ENCODE measurements around the gene ALKBH3. TPM values are rescaled to one million over a fixed set of nuclear protein-coding genes. Genes with fewer than 3 reads are reported as not detected.

Gene ALKBH3
- total and polyA plus RNA-seq, 10 of the 15 experiments (the other 5 are each of a cell fraction or from before 2014, with no cell fraction given), result 22.1 to 50.8 (median 38.5) TPM

DNA sequence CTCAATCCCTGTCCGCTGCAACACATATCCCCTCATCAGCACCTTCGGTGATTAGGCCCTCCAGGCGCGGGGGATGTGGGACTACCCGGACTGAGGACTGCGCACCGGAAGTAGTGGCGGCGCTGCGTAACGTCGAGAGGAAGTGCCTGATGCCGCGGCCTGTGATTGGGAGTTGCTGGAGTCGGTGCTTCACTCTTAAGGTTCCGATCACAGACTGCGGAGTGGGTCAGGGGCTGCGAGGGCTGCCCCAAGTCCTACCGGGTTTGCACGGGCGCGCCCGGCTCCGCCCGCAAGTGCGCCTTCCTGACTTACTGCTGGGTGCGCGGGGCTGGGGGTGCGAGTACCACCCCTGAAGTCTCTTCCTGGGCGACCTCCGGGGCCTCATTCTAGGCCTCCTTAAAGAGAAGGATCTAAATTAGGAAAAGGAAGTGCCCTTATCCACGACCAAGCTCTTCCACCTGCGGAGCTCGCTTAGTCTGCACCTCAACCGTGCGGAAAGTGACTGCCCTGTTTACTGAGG, at the start of gene ALKBH3 (continued):
- TF ChIP-seq DPF2 (IDR thresholded peaks at IDR 0.05) (no peak; the same call in 1 of the 2 replicates), TAF1 (IDR thresholded peaks at IDR 0.05; ENCODE audit: borderline replicate concordance, low read depth, low read length) (peak; percentile 77; the same call in 1 of the 2 replicates), RFX5 (IDR thresholded peaks at IDR 0.05; ENCODE audit: low read depth, low read length) (no peak), CEBPB (IDR thresholded peaks at IDR 0.05; ENCODE audit: borderline replicate concordance in 1 of 2, low read depth in 2 of 2, low read length in 2 of 2) (no peak), FOXK2 (IDR thresholded peaks at IDR 0.05) (peak; percentile 70), ASH2L (IDR thresholded peaks at IDR 0.05; ENCODE audit: borderline replicate concordance, low read depth) (no peak), SMAD5 (IDR thresholded peaks at IDR 0.05; ENCODE audit: low read depth) (no peak), HDGF (IDR thresholded peaks at IDR 0.05) (peak; percentile 81; the same call in 1 of the 2 replicates), JUNB (IDR thresholded peaks at IDR 0.05) (no peak), HDAC2 (IDR thresholded peaks at IDR 0.05) (no peak; the same call in 1 of the 2 replicates), CBX3 (IDR thresholded peaks at IDR 0.05; ENCODE audit: borderline replicate concordance, low read depth) (no peak), GATAD2B (conservative IDR thresholded peaks at IDR 0.05; ENCODE audit: low read depth) (peak; percentile 56; the same call in 1 of the 2 replicates), BRCA1 (IDR thresholded peaks at IDR 0.05; ENCODE audit: low read depth, low read length) (no peak)
- TF ChIP-seq, protein P1, sequence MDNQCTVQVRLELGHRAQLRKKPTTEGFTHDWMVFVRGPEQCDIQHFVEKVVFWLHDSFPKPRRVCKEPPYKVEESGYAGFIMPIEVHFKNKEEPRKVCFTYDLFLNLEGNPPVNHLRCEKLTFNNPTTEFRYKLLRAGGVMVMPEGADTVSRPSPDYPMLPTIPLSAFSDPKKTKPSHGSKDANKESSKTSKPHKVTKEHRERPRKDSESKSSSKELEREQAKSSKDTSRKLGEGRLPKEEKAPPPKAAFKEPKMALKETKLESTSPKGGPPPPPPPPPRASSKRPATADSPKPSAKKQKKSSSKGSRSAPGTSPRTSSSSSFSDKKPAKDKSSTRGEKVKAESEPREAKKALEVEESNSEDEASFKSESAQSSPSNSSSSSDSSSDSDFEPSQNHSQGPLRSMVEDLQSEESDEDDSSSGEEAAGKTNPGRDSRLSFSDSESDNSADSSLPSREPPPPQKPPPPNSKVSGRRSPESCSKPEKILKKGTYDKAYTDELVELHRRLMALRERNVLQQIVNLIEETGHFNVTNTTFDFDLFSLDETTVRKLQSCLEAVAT (IDR thresholded peaks at IDR 0.05), result no peak; the same call in 1 of the 2 replicates
- TF ChIP-seq, protein P2, sequence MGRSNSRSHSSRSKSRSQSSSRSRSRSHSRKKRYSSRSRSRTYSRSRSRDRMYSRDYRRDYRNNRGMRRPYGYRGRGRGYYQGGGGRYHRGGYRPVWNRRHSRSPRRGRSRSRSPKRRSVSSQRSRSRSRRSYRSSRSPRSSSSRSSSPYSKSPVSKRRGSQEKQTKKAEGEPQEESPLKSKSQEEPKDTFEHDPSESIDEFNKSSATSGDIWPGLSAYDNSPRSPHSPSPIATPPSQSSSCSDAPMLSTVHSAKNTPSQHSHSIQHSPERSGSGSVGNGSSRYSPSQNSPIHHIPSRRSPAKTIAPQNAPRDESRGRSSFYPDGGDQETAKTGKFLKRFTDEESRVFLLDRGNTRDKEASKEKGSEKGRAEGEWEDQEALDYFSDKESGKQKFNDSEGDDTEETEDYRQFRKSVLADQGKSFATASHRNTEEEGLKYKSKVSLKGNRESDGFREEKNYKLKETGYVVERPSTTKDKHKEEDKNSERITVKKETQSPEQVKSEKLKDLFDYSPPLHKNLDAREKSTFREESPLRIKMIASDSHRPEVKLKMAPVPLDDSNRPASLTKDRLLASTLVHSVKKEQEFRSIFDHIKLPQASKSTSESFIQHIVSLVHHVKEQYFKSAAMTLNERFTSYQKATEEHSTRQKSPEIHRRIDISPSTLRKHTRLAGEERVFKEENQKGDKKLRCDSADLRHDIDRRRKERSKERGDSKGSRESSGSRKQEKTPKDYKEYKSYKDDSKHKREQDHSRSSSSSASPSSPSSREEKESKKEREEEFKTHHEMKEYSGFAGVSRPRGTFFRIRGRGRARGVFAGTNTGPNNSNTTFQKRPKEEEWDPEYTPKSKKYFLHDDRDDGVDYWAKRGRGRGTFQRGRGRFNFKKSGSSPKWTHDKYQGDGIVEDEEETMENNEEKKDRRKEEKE (IDR thresholded peaks at IDR 0.05), result no peak
- TF ChIP-seq, protein P3, sequence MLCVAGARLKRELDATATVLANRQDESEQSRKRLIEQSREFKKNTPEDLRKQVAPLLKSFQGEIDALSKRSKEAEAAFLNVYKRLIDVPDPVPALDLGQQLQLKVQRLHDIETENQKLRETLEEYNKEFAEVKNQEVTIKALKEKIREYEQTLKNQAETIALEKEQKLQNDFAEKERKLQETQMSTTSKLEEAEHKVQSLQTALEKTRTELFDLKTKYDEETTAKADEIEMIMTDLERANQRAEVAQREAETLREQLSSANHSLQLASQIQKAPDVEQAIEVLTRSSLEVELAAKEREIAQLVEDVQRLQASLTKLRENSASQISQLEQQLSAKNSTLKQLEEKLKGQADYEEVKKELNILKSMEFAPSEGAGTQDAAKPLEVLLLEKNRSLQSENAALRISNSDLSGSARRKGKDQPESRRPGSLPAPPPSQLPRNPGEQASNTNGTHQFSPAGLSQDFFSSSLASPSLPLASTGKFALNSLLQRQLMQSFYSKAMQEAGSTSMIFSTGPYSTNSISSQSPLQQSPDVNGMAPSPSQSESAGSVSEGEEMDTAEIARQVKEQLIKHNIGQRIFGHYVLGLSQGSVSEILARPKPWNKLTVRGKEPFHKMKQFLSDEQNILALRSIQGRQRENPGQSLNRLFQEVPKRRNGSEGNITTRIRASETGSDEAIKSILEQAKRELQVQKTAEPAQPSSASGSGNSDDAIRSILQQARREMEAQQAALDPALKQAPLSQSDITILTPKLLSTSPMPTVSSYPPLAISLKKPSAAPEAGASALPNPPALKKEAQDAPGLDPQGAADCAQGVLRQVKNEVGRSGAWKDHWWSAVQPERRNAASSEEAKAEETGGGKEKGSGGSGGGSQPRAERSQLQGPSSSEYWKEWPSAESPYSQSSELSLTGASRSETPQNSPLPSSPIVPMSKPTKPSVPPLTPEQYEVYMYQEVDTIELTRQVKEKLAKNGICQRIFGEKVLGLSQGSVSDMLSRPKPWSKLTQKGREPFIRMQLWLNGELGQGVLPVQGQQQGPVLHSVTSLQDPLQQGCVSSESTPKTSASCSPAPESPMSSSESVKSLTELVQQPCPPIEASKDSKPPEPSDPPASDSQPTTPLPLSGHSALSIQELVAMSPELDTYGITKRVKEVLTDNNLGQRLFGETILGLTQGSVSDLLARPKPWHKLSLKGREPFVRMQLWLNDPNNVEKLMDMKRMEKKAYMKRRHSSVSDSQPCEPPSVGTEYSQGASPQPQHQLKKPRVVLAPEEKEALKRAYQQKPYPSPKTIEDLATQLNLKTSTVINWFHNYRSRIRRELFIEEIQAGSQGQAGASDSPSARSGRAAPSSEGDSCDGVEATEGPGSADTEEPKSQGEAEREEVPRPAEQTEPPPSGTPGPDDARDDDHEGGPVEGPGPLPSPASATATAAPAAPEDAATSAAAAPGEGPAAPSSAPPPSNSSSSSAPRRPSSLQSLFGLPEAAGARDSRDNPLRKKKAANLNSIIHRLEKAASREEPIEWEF (IDR thresholded peaks at IDR 0.05; ENCODE audit: insufficient replicate concordance, low read depth, low read length), result no peak
- TF ChIP-seq, protein P4, sequence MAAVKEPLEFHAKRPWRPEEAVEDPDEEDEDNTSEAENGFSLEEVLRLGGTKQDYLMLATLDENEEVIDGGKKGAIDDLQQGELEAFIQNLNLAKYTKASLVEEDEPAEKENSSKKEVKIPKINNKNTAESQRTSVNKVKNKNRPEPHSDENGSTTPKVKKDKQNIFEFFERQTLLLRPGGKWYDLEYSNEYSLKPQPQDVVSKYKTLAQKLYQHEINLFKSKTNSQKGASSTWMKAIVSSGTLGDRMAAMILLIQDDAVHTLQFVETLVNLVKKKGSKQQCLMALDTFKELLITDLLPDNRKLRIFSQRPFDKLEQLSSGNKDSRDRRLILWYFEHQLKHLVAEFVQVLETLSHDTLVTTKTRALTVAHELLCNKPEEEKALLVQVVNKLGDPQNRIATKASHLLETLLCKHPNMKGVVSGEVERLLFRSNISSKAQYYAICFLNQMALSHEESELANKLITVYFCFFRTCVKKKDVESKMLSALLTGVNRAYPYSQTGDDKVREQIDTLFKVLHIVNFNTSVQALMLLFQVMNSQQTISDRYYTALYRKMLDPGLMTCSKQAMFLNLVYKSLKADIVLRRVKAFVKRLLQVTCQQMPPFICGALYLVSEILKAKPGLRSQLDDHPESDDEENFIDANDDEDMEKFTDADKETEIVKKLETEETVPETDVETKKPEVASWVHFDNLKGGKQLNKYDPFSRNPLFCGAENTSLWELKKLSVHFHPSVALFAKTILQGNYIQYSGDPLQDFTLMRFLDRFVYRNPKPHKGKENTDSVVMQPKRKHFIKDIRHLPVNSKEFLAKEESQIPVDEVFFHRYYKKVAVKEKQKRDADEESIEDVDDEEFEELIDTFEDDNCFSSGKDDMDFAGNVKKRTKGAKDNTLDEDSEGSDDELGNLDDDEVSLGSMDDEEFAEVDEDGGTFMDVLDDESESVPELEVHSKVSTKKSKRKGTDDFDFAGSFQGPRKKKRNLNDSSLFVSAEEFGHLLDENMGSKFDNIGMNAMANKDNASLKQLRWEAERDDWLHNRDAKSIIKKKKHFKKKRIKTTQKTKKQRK (IDR thresholded peaks at IDR 0.05; ENCODE audit: low read depth, low read length), result peak; percentile 39; the same call in 1 of the 2 replicates

Data from GM12878 (cell line).